ENCODE results near the gene FRMD6.
"Not testable (repeated sequence)": the region's sequence is repeated elsewhere in the genome, so short reads cannot be mapped to it uniquely, and the experiment has no call there.

The FRMD6 gene

DNA sequence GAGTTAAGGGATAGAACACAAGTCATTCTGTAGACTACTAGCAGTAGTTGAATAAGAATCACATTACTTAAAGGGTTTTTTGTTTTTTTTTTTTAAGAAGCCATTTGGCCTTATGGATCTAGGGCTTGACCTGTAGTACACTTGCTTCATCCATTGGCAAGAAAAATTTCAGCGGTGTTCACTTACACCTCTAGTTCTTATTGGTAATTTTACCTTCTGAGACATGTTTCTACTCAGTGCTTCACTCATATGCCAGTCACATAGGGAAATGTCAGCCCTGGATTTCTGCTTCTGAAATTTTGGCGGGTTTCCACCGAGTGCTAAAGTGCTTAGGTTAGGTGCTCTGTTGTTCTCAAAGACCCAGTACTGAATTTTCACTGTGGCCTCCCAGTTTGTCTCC, 72.9 kb downstream of the FRMD6 start:
- no peak for DNase-seq (ENCODE audit: low read depth in 2 of 2)

GRCh38 chr14:51725061-51725460, 73.4 kb downstream of the FRMD6 start:
- no peak for DNase-seq (ENCODE audit: low read depth in 2 of 2)

GRCh38 chr14:51726166-51726899, 74.6 kb downstream of the FRMD6 start:
- DNase-seq (ENCODE audit: low read depth in 2 of 2), result no peak

- no peak for DNase-seq (ENCODE audit: low read depth in 2 of 2)
These were observed 75.8 kb downstream of the FRMD6 start for GRCh38 chr14:51727526-51727925.

GRCh38 chr14:51730098-51730497, 78.4 kb downstream of the FRMD6 start:
- no peak for DNase-seq (ENCODE audit: low read depth in 2 of 2)

DNA sequence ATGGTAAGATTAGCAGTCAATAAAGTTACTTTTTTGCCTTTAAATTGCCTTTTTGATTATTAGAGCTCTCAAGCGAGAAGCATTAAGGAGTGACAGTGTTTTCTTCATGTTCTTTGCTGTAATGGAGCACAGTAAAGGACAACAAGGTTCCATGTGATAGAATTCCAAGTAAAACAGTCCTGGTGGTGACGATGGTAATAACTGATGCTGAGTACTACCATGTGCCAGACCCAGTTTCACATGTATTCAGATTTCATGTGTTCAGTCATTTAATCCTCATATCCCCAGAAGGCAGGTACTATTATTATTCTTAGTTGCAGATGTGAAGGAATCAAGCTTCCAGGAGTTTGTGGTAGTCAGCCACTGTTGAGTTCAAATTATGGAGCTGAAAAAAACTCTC, 79.0 kb downstream of the FRMD6 start:
- DNase-seq (ENCODE audit: low read depth in 2 of 2), result no peak

DNA sequence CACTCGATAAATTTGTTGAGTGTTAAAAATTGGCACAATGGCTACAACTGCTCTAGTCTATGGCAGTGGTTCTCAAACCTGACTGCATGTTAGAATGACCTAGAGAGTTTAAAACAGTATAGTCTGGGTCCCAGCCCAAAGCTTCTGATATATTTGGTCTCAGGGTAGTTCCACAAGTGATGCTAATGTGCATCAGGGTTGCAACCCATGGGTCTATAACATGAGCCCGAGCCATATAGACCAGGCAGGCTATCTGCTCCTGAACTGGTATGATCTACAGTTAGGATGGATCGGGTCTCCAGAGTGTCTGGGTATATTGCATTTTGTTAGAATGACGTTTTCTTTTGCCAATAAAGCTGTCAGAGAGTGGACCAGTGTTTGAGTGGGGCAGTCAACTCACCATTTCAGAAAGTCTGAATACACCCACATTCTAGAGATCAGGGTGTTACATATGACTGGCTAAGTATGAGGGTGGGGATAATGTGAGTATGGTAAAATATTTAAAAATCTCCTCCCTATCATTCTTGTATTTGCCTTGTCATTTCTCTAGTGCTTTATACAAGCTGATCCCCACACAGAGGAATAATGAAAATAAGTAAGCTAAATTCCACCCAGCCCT, 80.9 kb downstream of the FRMD6 start:
- no peak for DNase-seq (ENCODE audit: low read depth in 2 of 2)

GRCh38 chr14:51733147-51733546, 81.4 kb downstream of the FRMD6 start:
- no peak for DNase-seq (ENCODE audit: low read depth in 2 of 2)

- no peak for DNase-seq (ENCODE audit: low read depth in 2 of 2)
These were observed 84.1 kb downstream of the FRMD6 start for GRCh38 chr14:51735851-51736250.

DNA sequence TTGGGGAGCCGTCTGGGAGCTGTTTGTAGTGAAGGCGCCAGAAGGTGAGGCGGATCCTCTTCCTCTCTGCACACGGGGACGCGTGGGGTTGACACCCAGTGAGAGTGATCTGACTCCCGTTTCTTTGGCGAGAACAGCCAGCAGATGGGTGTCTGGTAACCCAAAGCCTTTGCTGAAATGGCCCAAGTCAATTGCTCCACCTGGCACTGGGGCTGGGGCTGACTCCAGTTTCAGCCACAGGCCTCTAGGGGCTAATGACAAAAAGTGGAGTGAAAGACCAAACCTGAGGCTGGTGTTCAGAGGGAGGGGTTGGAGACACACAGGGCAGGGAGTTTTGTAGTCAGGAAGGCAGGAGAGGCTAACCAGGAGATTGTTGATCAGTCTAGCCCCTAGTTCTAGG, 87.0 kb downstream of the FRMD6 start:
- DNase-seq (ENCODE audit: low read depth in 2 of 2), result no peak

DNA sequence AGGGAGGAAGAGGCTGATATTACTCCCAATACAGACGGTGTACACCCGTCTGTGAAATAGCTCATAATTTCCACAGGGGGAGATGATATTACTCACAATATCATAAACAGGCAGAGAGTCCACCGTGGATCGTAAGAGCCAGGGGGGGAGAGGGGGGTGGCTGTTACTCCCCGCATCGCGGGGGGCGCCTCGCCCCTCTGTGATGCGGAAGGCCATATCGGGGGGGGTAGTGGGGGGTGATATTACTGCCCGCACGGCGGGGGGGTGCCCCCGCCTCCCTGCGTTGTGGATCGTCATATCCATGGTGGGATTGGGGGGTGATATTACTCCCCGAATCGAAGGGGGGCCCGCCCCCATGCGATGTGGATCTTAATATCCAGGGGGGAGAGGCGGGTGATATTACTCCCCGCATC, 91.9 kb downstream of the FRMD6 start:
- no peak for DNase-seq (ENCODE audit: low read depth in 2 of 2)

DNA sequence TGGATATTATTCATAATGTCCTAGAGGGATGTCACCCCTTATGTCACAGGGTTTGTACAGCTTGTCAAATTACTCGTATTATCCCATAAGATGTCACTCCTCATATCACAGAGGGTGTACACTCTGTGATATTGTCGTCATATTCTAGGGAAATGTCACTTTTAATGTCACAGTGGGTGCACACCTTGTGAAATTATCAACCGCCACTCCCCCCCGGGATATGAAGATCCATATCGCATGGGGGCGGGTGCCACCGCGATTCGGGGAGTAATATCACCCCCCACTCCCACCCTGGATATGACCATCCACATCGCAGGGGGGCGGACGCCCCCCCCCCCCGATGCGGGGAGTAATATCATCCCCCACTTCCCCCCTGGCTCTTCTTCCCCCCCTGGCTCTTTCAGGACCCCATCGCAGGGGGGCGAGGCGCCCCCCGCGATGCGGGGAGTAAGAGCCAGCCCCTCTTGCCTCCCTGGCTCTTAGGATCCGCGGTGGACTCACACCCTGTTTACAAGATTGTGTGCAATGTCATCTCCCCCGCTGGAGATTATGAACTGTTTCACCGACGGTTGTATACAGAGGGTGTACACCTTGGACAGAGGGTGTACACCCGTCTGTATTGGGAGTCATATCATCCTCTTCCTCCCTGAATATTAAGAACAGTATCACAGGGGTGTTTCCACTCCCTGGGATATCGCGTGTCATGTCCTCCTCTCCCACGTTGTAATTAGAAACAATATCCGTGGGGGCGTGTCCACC, 92.8 kb downstream of the FRMD6 start:
- DNase-seq (ENCODE audit: low read depth in 2 of 2), result no peak

GRCh38 chr14:51746823-51747222, 95.1 kb downstream of the FRMD6 start:
- DNase-seq (ENCODE audit: low read depth in 2 of 2), result not testable (repeated sequence)

GRCh38 chr14:51750542-51750941, 98.8 kb downstream of the FRMD6 start:
- no peak for DNase-seq (ENCODE audit: low read depth in 2 of 2)

DNA sequence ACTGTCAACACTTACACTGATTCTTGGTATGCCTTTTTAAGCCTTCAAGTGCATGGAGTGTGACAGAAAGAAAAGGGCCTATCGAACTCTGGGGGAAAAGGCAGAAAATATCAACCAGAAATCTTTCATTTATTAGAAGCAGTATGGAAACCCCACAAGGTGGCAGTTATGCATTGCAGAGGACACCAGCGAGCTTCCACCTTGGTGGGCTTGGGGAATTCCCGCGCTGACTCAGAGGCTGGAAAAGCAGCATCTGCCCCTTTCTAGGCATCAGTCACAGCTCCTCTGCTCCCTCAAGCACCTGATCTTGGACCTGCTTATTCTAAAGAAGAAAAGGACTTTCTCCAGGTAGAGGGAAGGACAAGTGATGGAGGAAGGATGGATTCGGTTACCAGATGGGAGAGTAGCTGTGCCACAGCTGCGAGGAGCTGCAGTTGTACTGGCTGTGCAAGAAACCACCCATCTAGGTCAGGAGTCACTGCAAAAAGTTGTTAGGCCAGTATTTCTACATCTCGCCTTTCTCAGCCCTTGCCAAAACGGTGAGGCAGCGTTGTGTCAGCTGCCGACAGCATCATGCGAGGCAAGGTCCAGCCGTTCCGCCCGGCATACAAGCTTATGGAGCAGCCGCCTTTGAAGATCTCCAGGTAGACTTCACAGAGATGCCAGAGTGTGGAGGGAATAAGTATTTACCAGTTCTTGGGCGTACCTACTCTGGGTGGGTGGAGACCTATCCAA, 100.1 kb downstream of the FRMD6 start:
- peak in 1 of 2 donors; percentile 23 for DNase-seq (ENCODE audit: low read depth in 2 of 2)

DNA sequence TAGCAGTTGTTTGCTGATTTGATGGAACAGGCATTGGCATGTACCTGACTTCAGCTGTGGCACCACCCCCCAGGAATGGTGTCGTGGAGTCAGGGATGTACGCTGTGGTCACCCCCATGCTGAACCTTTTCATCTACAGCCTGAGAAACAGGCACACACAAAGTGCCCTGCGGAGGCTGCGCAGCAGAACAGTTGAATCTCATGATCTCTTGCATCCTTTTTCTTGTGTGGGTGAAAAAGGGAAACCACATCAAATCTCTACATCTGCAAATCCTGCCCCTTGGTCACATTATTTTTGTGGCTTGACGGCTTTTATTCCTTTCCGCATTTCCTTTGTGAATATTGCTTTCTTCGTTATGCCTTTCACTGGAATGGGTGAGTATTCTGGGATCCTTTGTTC, 106.0 kb downstream of the FRMD6 start:
- DNase-seq (ENCODE audit: low read depth in 2 of 2), result not testable (repeated sequence)

GRCh38 chr14:51759950-51760349, 108.2 kb downstream of the FRMD6 start:
- no peak for DNase-seq (ENCODE audit: low read depth in 2 of 2)

GRCh38 chr14:51765726-51766125, 114.0 kb downstream of the FRMD6 start:
- not testable (repeated sequence) for DNase-seq (ENCODE audit: low read depth in 2 of 2)

DNA sequence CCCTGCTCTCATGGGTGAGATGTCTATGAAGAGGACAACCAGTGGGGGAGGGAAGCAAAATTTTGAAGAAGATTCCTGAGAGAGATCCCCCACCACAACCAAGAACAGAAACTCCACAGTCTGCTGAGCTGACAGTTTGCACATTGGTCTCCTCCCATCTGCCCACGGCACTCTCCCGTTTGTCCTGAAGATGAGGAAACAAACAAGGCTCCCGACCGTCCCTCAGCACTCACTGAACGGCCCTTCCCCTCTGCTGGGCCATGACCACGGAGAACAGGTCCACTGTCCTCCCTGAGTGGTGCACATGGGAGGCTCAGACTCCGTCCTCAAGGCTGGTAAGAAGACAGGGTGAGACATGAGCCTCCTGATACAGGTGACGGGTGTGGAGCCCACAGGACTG, 114.9 kb downstream of the FRMD6 start:
- not testable (repeated sequence) for DNase-seq (ENCODE audit: low read depth in 2 of 2)

DNA sequence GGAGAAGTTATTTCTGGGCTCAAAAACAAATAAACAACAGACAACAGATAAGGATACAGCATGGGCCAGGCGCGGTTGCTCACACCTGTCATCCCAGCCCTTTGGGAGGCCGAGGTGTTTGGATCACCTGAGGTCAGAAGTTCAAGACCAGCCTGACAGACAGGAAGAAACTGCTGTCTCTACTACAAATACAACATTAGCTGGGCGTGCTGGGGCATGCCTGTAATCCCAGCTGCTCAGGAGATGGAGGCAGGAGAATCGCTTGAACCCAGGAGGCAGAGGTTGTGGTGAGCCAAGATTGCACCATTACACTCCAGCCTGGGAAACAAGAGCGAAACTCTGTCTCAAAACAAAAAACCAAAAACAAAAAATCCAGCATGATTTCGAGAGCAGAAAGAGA, 117.6 kb downstream of the FRMD6 start:
- not testable (repeated sequence) for DNase-seq (ENCODE audit: low read depth in 2 of 2)

DNA sequence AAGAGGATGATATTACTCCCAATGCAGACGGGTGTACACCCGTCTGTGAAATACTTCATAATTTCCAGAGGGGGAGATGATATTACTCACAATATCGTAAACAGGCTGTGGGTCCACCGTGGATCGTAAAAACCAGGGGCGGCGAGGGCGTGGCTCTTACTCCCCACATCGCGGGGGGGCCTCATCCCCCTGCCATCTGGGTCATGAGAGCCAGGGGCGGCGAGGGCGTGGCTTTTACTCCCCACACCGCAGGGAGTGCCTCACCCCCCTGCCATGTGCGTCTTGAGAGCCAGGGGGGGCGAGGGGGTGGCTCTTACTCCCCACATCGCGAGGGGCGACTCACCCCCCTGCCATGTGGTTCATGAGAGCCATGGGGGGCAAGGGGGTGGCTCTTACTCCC, 122.5 kb downstream of the FRMD6 start:
- no peak for DNase-seq (ENCODE audit: low read depth in 2 of 2)
